HEK293T (cell line): ENCODE data around the gene CA5A.
"Not testable (repeated sequence)": the region's sequence is repeated elsewhere in the genome, so short reads cannot be mapped to it uniquely, and the experiment has no call there.

Source experiments
- BHLHE40 ChIP-seq: fragments of 450-650 bp; IDR thresholded peaks from 2 replicates; pipeline ENCODE4 v1.6.1; 2016; ENCODE audit warnings: mild to moderate bottlenecking, moderate library complexity, borderline replicate concordance
- FOXK2 ChIP-seq: fragments of 450-650 bp; IDR thresholded peaks from 2 replicates; pipeline ENCODE4 v1.6.1; 2016; ENCODE audit warnings: mild to moderate bottlenecking
- FOXM1 ChIP-seq: fragments of 450-650 bp; IDR thresholded peaks from 2 replicates; pipeline ENCODE4 v1.6.1; 2017; ENCODE audit warnings: mild to moderate bottlenecking, borderline replicate concordance
- NFRKB ChIP-seq: fragments of 450-650 bp; IDR thresholded peaks from 2 replicates; pipeline ENCODE4 v1.6.1; 2016; ENCODE audit warnings: mild to moderate bottlenecking, moderate library complexity
- SP1 ChIP-seq: fragments of 450-650 bp; IDR thresholded peaks from 2 replicates; pipeline ENCODE4 v1.6.1; 2017

GRCh38 chr16:87894005-87894404 lies 42.3 kb downstream of the CA5A start:
- TF ChIP-seq BHLHE40, NFRKB, FOXK2, SP1, FOXM1: not testable (repeated sequence)
